Ureter (tissue), 1 donor: ENCODE data around the gene CASTOR1. TPM values are rescaled to one million over a fixed set of nuclear protein-coding genes. Genes with fewer than 3 reads are reported as not detected.
A peak's percentile ranks its signal among the peaks of the same experiment; 100 is the strongest.

Experiments used
- DNase-seq: peaks from one replicate; pipeline ENCODE4 v3.0.0-alpha.2; 2020; ENCODE audit warnings: low spot score
- total RNA-seq: library from RNA; stranded (reverse); gene quantifications from one replicate; pipeline ENCODE4 v1.2.4, GENCODE V29; 2023
- donor health status: DM: yes; HTN: yes; CAD: no.

Gene CASTOR1
- total RNA-seq, 1 donor from 2014 or later = 17.5 TPM

GRCh38 chr22:30297991-30298701 lies 8.8 kb upstream of the CASTOR1 start:
- peak; percentile 68 for DNase-seq

- no peak for DNase-seq
Measured at GRCh38 chr22:30297276-30297990, 8.1 kb upstream of the CASTOR1 start.

- DNase-seq = no peak
Measured at GRCh38 chr22:30296833-30297232, 7.5 kb upstream of the CASTOR1 start.

- no peak for DNase-seq
Measured at GRCh38 chr22:30296324-30296723, 7.0 kb upstream of the CASTOR1 start.

GRCh38 chr22:30295576-30295975 lies 6.3 kb upstream of the CASTOR1 start:
- no peak for DNase-seq

- DNase-seq = no peak
Measured at GRCh38 chr22:30294830-30295229, 5.5 kb upstream of the CASTOR1 start.

GRCh38 chr22:30294066-30294465 lies 4.8 kb upstream of the CASTOR1 start:
- no peak for DNase-seq

GRCh38 chr22:30293026-30293425 lies 3.7 kb upstream of the CASTOR1 start:
- DNase-seq = no peak

GRCh38 chr22:30292069-30292970 lies 3.0 kb upstream of the CASTOR1 start:
- no peak for DNase-seq

- DNase-seq = peak; percentile 94
Measured at GRCh38 chr22:30291058-30291892, 2.0 kb upstream of the CASTOR1 start.

- DNase-seq = peak; percentile 63
Measured at GRCh38 chr22:30290342-30291057, 1.2 kb upstream of the CASTOR1 start.

- DNase-seq = no peak
Measured at GRCh38 chr22:30289980-30290313, 642 bp upstream of the CASTOR1 start.

- DNase-seq = no peak
Measured at GRCh38 chr22:30288419-30289140, 725 bp downstream of the CASTOR1 start.

GRCh38 chr22:30287648-30288418 lies 1.5 kb downstream of the CASTOR1 start:
- peak; percentile 84 for DNase-seq

GRCh38 chr22:30286813-30287647 lies 2.3 kb downstream of the CASTOR1 start:
- DNase-seq = peak; percentile 76

GRCh38 chr22:30286331-30286730 lies 3.0 kb downstream of the CASTOR1 start:
- DNase-seq = no peak

GRCh38 chr22:30285846-30286200 lies 3.5 kb downstream of the CASTOR1 start:
- no peak for DNase-seq

- DNase-seq = no peak
Measured at GRCh38 chr22:30285176-30285845, 4.0 kb downstream of the CASTOR1 start.
